OCI-LY7 (cell line): Measurements from ENCODE around the gene REG4.

Experiments used
- CTCF ChIP-seq: fragments of 200-600 bp; sonication (generic); conservative IDR thresholded peaks from 2 replicates; pipeline ENCODE4 v1.5.1; 2014; ENCODE audit warnings: mild to moderate bottlenecking, antibody characterized with exemption, low read length, moderate library complexity, mixed read lengths
- EZH2phosphoT487 ChIP-seq: fragments of 200-600 bp; sonication (generic); IDR thresholded peaks from 2 replicates; pipeline ENCODE4 v1.6.1; 2018; ENCODE audit warnings: low read depth, borderline replicate concordance, mild to moderate bottlenecking, mixed run types, antibody characterized with exemption, low read length, moderate library complexity, mixed read lengths

- TF ChIP-seq CTCF (no peak), EZH2phosphoT487 (no peak)
Measured at GRCh38 chr1:119815361-119815760, 4.1 kb upstream of the REG4 start.
